Ramos (cell line): ENCODE data around the gene BCAR3.

Experiments used
- in situ Hi-C: fragments of 300-500 bp; cut with MboI; formaldehyde crosslinking; loops from one replicate; pipeline ENCODE4 v1.14.3; 2022; ENCODE audit warnings: low sequenced_read_pairs; ENCODE audit not compliant: unreplicated experiment

Gene BCAR3

GRCh38 chr1:93681101-93681988, at the start of gene BCAR3:
Gene BCAR3 (minus strand): TSS chr1:93681837. CDS start chr1:93674930, 6,907 bp downstream.
- in situ Hi-C loops = no loop called here

- in situ Hi-C loops = loop anchor here (10.0 kb wide), 1 partner anchor 96 kb away; no protein-coding TSS in a partner anchor
Observed at GRCh38 chr1:93730621-93731020, 49.0 kb upstream of the BCAR3 start.

- in situ Hi-C loops = loop anchor here (10.0 kb wide), 1 partner anchor 95 kb away; no protein-coding TSS in a partner anchor
Observed at GRCh38 chr1:93729906-93730305, 48.3 kb upstream of the BCAR3 start.

- in situ Hi-C loops = no loop called here
Observed at GRCh38 chr1:93729502-93729901, 47.9 kb upstream of the BCAR3 start.

GRCh38 chr1:93728480-93729131, 47.0 kb upstream of the BCAR3 start:
- in situ Hi-C loops = no loop called here

- in situ Hi-C loops = no loop called here
Observed at GRCh38 chr1:93723733-93724270, 42.2 kb upstream of the BCAR3 start.

- in situ Hi-C loops = no loop called here
Observed at GRCh38 chr1:93723110-93723509, 41.5 kb upstream of the BCAR3 start.

- in situ Hi-C loops = no loop called here
Observed at GRCh38 chr1:93722081-93723031, 40.7 kb upstream of the BCAR3 start.

- in situ Hi-C loops = no loop called here
Observed at GRCh38 chr1:93720956-93721626, 39.5 kb upstream of the BCAR3 start.

GRCh38 chr1:93717640-93718039, 36.0 kb upstream of the BCAR3 start:
- in situ Hi-C loops = loop anchor here (10.0 kb wide), 1 partner anchor 773 kb away; no protein-coding TSS in a partner anchor

- in situ Hi-C loops = loop anchor here (10.0 kb wide), 1 partner anchor 772 kb away; no protein-coding TSS in a partner anchor
Observed at GRCh38 chr1:93716941-93717368, 35.3 kb upstream of the BCAR3 start.

- in situ Hi-C loops = loop anchor here (10.0 kb wide), 1 partner anchor 771 kb away; no protein-coding TSS in a partner anchor
Observed at GRCh38 chr1:93716163-93716562, 34.5 kb upstream of the BCAR3 start.

GRCh38 chr1:93715529-93716126, 34.0 kb upstream of the BCAR3 start:
- in situ Hi-C loops = loop anchor here (10.0 kb wide), 1 partner anchor 771 kb away; no protein-coding TSS in a partner anchor

- in situ Hi-C loops = loop anchor here (10.0 kb wide), 1 partner anchor 770 kb away; no protein-coding TSS in a partner anchor
Observed at GRCh38 chr1:93714356-93714755, 32.7 kb upstream of the BCAR3 start.

- in situ Hi-C loops = loop anchor here (10.0 kb wide), 1 partner anchor 769 kb away; no protein-coding TSS in a partner anchor
Observed at GRCh38 chr1:93713341-93713740, 31.7 kb upstream of the BCAR3 start.

- in situ Hi-C loops = loop anchor here (10.0 kb wide), 1 partner anchor 768 kb away; no protein-coding TSS in a partner anchor
Observed at GRCh38 chr1:93712741-93713140, 31.1 kb upstream of the BCAR3 start.

- in situ Hi-C loops = loop anchor here (10.0 kb wide), 1 partner anchor 766 kb away; no protein-coding TSS in a partner anchor
Observed at GRCh38 chr1:93710499-93711453, 29.1 kb upstream of the BCAR3 start.
